Esophagus squamous epithelium (tissue), 4 donors: Measurements from ENCODE around the gene UBASH3A.

Experiments
- CTCF ChIP-seq, 6 experiments: fragments of 450-650 bp in 4 of 6; fragments of 200-600 bp in 2 of 6; sonication (generic) in 2 of 6; IDR thresholded peaks; one replicate each; pipeline ENCODE4 v1.5.1; 2016 to 2019; ENCODE audit warnings: antibody characterized with exemption in 6 of 6, mild to moderate bottlenecking in 4 of 6, moderate library complexity in 4 of 6
- POLR2A ChIP-seq, 4 donors: fragments of 450-650 bp; IDR thresholded peaks; one replicate each; pipeline ENCODE4 v1.6.1; 2017; ENCODE audit warnings: antibody characterized with exemption in 4 of 4, mild to moderate bottlenecking in 4 of 4, moderate library complexity in 3 of 4

- no peak for TF ChIP-seq CTCF (IDR thresholded peaks at IDR 0.05)
- no peak for TF ChIP-seq POLR2A (IDR thresholded peaks at IDR 0.05)
These were observed 62.1 kb downstream of the UBASH3A start for GRCh38 chr21:42465803-42466127.
